Non-pigmented ciliary epithelial cell (primary cell): ENCODE results near the gene GMDS.

ENCODE experiments used
- DNase-seq: peaks from one replicate; pipeline ENCODE4 v3.0.0-alpha.2; 2010; ENCODE audit warnings: low read depth

The GMDS gene

GRCh38 chr6:2205396-2205795 is 40.0 kb downstream of the GMDS start:
- DNase-seq, result no peak

- DNase-seq, result no peak
These were observed 41.1 kb downstream of the GMDS start for GRCh38 chr6:2204272-2204671.

DNA sequence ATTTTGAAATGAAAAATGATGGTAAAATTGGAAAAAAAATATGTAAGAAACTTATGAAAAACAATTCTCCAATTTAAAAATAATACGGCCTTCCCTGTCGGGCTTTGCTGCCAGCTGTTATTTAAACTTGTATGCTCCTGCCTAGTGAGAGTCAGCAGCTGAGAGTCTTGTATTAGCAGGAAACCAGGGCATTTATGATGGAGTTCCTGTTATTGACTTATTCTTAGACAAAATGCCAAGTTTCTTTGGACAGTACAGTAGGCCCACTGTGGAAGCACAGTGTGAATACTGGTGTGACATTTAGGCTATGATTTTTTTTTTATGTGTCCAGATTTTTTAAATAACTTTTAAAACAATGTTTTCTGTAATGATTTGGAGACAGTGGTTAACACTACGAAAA is 42.1 kb downstream of the GMDS start:
- DNase-seq, result no peak

DNA sequence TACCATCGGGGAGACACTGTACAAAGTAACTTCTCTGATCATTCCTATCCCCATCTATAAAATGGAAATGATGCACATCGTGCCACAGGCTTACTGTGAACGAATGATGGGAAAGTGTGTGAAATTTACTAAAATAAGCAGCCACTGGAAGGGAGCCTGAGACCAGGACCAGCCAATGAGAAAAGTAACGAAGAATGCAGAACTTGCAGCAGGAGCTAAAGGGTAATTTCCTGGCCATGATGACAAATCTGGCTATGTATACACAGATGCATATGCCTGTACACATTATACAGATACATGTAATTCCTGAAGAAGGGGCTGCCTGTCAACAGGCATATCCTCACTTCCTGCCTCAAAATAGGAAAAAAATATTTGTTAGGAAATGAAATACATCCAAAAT is 47.4 kb downstream of the GMDS start:
- DNase-seq, result no peak

GRCh38 chr6:2197177-2197671 is 48.2 kb downstream of the GMDS start:
- DNase-seq, result no peak

DNA sequence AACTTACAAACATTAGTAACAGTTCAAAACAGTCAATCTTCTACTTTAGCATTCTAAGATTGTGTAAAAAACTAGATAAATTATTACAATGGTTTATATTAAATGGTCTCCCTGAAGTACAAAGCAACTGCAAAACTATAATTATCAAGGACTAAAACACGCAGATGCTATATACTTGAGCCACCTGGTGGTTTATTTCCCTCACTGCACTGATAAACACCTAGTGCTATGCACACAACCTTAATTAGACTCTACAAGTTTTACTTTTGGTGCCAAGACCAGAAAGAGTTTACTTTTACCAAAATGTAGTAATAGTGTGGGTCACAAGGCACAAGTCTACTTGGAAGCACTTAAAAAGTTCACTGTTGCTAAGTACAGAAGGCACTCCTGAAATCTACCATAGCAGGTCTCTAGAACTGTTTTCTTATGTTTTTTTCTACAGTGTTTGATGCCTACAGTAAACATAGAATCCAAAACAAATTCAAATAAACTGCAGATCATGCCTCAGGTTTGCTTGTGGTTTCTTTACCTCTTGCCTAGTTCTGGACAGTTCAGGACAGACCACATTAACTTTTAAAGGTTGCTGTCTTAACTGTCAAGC is 49.2 kb downstream of the GMDS start:
- DNase-seq, result no peak

GRCh38 chr6:2194643-2195042 is 50.8 kb downstream of the GMDS start:
- no peak for DNase-seq

DNA sequence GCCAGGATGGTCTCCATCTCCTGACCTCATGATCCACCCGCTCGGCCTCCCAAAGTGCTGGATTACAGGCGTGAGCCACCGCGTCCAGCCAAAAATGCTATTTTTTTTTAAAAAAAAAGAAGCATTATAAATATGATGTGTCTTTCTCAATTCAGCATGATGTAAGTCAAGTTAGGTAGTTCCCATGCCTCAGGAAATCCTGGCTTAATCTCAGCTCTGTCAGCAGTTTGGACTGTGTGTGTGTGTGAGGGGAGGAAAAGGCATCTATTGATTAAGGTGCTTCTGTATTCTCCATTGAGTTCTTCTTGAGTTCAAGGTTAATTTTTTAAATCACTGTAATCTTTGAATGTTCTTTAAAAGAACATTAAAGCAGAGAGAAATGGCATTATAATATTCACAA is 51.5 kb downstream of the GMDS start:
- DNase-seq, result no peak

- no peak for DNase-seq
These were observed 52.4 kb downstream of the GMDS start for GRCh38 chr6:2192976-2193375.

- no peak for DNase-seq
These were observed 54.0 kb downstream of the GMDS start for GRCh38 chr6:2191390-2191740.

DNA sequence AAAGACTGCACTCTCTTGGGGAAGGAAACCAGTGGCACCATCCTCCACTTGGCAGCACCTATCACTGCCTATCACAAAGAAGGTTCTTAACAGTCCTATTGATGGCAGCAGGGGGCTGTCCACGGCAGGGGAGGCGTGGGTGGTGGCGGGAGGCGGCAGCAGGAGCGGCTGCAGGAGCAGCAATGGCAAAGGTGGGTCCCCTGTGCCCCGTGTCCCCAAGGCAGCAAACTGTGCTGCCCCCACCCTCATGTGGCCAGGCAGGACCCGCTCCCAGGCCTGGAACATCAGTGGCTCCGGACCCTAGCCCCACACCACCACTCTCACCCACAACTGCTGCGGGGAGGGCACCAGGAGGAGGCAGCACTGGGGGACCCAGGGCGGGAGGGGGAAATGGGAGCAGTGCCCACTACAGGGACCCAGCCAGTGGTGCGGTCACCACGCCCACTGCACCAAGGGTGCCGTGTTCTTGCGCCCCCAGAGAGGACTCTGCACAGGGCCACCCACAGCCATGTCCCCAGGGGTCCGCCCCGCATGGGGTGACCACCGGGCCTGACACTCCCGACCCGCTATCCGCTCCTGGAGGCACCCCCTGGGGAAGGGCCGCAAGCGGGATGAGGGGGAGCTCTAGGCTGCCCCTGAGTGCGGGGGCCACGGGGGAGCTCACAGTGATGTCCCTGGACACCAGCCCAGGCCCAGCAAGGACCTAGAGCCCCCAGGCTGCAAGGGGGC is 54.6 kb downstream of the GMDS start:
- DNase-seq, result no peak

DNA sequence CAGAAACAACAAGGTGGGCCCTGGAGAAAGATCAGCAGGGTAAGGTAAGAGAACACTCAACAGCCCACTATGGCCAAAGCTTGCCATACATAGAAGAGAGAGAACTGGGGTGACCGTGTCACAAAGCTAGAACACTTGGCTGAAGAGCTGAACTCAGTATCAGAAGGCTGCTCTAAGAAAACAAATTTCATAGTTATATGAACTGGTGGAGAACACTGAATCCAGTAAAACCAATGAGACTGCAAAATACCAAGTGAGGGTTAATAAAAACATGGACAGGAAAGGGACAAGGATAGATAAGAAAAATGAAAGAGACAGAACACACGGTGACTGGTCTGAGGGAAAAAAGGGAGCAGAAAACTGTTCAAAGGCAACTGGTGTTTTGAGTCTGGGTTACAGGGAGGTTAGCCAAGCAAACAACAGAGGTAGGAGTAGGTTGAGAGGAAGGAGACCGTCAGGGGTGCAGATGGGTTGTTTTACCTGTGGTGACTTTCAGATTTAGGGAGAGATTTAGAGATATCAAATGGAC is 56.5 kb downstream of the GMDS start:
- DNase-seq, result no peak

GRCh38 chr6:2188397-2188796 is 57.0 kb downstream of the GMDS start:
- no peak for DNase-seq

- no peak for DNase-seq
These were observed 57.6 kb downstream of the GMDS start for GRCh38 chr6:2187826-2188225.

GRCh38 chr6:2186516-2186915 is 58.9 kb downstream of the GMDS start:
- DNase-seq, result no peak

DNA sequence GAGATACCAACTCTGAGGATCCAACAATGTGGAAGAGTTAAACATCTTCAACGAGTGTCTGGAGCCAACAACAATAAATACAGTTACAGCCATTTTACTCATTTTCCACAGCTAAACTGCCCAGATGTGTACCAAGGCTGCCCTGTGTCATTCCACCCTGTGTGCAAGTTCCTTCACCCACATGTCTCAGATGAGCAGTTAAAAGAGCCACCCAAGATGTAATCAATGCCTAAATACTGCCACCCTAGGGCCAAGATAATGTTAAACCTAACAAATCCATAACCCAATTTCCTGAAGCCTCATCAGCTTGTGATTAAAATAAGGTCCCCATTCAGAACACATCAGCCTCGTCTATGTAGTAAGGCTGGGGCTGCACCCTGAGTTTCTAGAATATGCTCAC is 59.9 kb downstream of the GMDS start:
- DNase-seq, result no peak

- no peak for DNase-seq
These were observed 60.5 kb downstream of the GMDS start for GRCh38 chr6:2184700-2185455.

DNA sequence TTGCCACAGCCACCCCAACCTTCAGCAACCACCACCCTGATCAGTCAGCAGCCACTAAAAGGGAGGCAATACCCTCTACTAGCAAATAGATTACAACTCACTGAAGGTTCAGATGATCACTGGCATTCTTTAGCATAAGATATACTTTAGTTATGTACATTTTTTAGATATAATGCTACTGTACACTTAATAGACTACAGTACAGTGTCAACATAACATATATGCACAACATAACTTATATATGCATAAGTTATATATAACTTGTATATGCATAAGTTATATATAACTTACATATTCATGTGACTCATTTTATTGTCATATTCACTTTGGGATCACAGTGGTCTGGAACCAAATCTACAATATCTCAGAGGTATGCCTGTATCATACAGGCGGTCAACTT is 61.7 kb downstream of the GMDS start:
- no peak for DNase-seq

DNA sequence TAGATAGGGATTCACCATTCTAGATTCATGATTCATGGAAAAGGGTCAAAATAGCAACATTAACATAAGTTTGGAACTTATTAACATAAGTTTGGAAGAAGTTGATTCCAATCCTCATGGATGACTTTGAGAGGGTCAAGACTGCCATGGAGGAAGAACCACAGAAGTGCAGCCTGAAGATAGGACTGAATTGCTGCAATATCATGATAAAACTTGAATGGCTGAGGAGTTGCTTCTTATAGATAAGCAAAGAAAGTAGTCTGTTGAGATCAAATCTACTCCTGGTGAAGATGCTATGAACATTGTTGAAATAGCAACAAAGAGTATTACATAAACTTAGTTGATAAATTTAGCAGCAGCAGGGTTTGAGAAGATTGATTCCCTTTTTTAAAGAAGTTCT is 62.2 kb downstream of the GMDS start:
- no peak for DNase-seq

- no peak for DNase-seq
These were observed 63.2 kb downstream of the GMDS start for GRCh38 chr6:2182251-2182650.

DNA sequence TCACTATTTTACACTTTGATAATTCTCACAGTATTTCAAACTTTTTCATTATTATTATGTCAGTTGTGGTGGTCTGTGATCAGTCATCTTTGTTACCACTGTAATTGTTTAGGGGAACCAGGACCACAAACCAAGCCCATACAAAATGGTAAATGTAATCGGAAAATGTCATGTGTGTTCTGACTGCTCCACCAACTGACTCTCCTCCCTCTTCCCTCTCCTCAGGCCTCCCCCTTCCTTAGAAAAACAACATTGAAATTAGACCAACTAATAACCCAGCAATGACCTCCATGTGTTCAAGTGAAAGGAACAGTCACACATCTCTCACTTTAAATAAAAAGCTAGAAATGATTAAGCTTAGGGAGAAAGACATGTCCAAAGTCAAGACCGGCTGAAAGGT is 63.8 kb downstream of the GMDS start:
- DNase-seq, result no peak

DNA sequence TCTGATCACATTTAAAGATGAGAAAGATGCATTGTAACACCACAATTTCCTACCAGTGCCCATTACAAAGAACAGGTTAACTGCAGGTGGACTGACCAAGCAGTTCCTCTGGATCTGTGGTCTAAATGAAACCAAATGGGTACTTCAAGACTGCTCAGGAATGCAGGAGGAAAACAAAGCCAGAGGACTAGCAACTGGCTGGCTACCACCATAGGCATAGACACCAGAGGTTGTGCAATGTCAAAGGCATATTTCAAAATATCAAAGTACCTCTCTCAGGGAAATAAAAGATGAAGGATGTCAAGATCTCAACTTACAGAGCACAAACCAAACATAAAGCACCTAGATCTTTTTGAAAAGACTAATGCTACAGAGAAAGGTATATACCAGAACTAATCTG is 65.5 kb downstream of the GMDS start:
- DNase-seq, result no peak

- no peak for DNase-seq
These were observed 66.2 kb downstream of the GMDS start for GRCh38 chr6:2179241-2179640.
